LNCAP (cell line): Measurements from ENCODE around the gene GLT1D1.

ENCODE experiments used
- CTCF ChIP-seq: fragments of 450-650 bp; IDR thresholded peaks from 2 replicates; pipeline ENCODE4 v1.5.1; 2017; ENCODE audit warnings: mild to moderate bottlenecking

Gene GLT1D1

GRCh38 chr12:128956755-128957154 is 103.5 kb downstream of the GLT1D1 start:
- TF ChIP-seq CTCF: no peak

GRCh38 chr12:128959901-128960300 is 106.6 kb downstream of the GLT1D1 start:
- TF ChIP-seq CTCF: no peak

- no peak for TF ChIP-seq CTCF
Observed at GRCh38 chr12:128961308-128961902, 108.1 kb downstream of the GLT1D1 start.

GRCh38 chr12:128961957-128962356 is 108.7 kb downstream of the GLT1D1 start:
- TF ChIP-seq CTCF: no peak

GRCh38 chr12:128966203-128966810 is 113.0 kb downstream of the GLT1D1 start:
- TF ChIP-seq CTCF: no peak

GRCh38 chr12:128968668-128969067 is 115.4 kb downstream of the GLT1D1 start:
- no peak for TF ChIP-seq CTCF

- TF ChIP-seq CTCF: peak; percentile 42
Observed at GRCh38 chr12:128969480-128970055, 116.3 kb downstream of the GLT1D1 start.
